SU-DHL-6 (cell line): ENCODE results near the gene UMODL1.

Experiments
- EZH2phosphoT487 ChIP-seq: fragments of 200-600 bp; sonication (generic), shearing (Covaris generic); conservative IDR thresholded peaks from 2 replicates; pipeline ENCODE4 v1.6.1; 2018; ENCODE audit warnings: mild to moderate bottlenecking, antibody characterized with exemption, low read length, moderate library complexity, mixed read lengths
- TF ChIP-seq, protein P1 (sequence below): fragments of 200-600 bp; sonication (generic); IDR thresholded peaks from one replicate; pipeline ENCODE4 v1.5.1; 2017; ENCODE audit warnings: antibody characterized with exemption, mild to moderate bottlenecking, low read length, moderate library complexity; ENCODE audit not compliant: insufficient read depth, poor library complexity, severe bottlenecking

DNA sequence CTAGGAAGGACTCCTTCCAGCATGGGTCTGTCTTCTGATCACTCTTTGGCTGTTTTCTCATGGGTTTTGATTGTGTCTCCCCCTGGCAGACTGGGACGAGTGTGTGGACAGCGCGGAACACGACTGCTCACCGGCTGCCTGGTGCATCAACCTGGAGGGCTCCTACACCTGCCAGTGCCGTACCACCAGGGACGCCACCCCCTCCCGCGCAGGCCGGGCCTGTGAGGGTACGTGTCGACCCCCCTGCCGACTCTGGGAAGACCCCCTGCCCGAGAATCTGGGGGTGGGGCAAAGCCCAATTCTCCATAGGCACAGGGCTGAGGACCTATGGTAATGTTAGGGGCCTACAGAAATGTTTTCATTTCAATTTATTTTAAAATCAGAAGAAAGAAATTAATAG is 38.4 kb downstream of the UMODL1 start:
- TF ChIP-seq, protein P1, sequence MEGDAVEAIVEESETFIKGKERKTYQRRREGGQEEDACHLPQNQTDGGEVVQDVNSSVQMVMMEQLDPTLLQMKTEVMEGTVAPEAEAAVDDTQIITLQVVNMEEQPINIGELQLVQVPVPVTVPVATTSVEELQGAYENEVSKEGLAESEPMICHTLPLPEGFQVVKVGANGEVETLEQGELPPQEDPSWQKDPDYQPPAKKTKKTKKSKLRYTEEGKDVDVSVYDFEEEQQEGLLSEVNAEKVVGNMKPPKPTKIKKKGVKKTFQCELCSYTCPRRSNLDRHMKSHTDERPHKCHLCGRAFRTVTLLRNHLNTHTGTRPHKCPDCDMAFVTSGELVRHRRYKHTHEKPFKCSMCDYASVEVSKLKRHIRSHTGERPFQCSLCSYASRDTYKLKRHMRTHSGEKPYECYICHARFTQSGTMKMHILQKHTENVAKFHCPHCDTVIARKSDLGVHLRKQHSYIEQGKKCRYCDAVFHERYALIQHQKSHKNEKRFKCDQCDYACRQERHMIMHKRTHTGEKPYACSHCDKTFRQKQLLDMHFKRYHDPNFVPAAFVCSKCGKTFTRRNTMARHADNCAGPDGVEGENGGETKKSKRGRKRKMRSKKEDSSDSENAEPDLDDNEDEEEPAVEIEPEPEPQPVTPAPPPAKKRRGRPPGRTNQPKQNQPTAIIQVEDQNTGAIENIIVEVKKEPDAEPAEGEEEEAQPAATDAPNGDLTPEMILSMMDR: no peak
- TF ChIP-seq EZH2phosphoT487: no peak
